Panc1 (cell line): ENCODE data around the gene DGKK.

Experiments
- CTCF ChIP-seq: fragments of 450-650 bp; IDR thresholded peaks from 2 replicates; pipeline ENCODE4 v1.5.1; 2017; ENCODE audit warnings: mild to moderate bottlenecking
- POLR2AphosphoS5 ChIP-seq: IDR thresholded peaks from 2 replicates; pipeline ENCODE4 v1.6.1; 2012; ENCODE audit warnings: mild to moderate bottlenecking, low read depth, low read length, moderate library complexity
- REST ChIP-seq, 2 experiments: IDR thresholded peaks; 2 replicates each; pipeline ENCODE4 v1.6.1; 2011 to 2012; ENCODE audit warnings: low read depth in 2 of 2, control low read depth in 1 of 2, low read length in 1 of 2, mild to moderate bottlenecking in 1 of 2, moderate library complexity in 1 of 2; ENCODE audit not compliant: insufficient read depth in 1 of 2
- SIN3A ChIP-seq: IDR thresholded peaks from 2 replicates; pipeline ENCODE4 v1.6.1; 2012; ENCODE audit warnings: low read depth, mild to moderate bottlenecking, low read length, moderate library complexity, borderline replicate concordance; ENCODE audit not compliant: insufficient read depth
- TCF7L2 ChIP-seq: IDR thresholded peaks from 2 replicates; pipeline ENCODE4 v1.6.1; 2011; ENCODE audit warnings: mild to moderate bottlenecking, low read depth, low read length, inconsistent platforms

- TF ChIP-seq CTCF: no peak
- no peak for TF ChIP-seq POLR2AphosphoS5
- TF ChIP-seq REST (IDR thresholded peaks at IDR 0.05; ENCODE audit: insufficient read depth in 1 of 2, low read depth in 2 of 2, low read length in 1 of 2): no peak
- TF ChIP-seq SIN3A: no peak
- TF ChIP-seq TCF7L2: no peak
These were observed 1.4 kb downstream of the DGKK start for GRCh38 chrX:50469206-50469605.
